Hair follicle dermal papilla cell (primary cell): Measurements from ENCODE around the gene NDNF. TPM values are rescaled to one million over a fixed set of nuclear protein-coding genes. Genes with fewer than 3 reads are reported as not detected.

Experiments
- total RNA-seq: library from RNA; depleted of rRNA; stranded (reverse); fragments of >200 nt; gene quantifications from 2 replicates; pipeline ENCODE4 v1.2.3, GENCODE V29; 2012

NDNF gene, protein sequence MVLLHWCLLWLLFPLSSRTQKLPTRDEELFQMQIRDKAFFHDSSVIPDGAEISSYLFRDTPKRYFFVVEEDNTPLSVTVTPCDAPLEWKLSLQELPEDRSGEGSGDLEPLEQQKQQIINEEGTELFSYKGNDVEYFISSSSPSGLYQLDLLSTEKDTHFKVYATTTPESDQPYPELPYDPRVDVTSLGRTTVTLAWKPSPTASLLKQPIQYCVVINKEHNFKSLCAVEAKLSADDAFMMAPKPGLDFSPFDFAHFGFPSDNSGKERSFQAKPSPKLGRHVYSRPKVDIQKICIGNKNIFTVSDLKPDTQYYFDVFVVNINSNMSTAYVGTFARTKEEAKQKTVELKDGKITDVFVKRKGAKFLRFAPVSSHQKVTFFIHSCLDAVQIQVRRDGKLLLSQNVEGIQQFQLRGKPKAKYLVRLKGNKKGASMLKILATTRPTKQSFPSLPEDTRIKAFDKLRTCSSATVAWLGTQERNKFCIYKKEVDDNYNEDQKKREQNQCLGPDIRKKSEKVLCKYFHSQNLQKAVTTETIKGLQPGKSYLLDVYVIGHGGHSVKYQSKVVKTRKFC
- 11.8 and 18.7 TPM in 2 replicates for total RNA-seq

DNA sequence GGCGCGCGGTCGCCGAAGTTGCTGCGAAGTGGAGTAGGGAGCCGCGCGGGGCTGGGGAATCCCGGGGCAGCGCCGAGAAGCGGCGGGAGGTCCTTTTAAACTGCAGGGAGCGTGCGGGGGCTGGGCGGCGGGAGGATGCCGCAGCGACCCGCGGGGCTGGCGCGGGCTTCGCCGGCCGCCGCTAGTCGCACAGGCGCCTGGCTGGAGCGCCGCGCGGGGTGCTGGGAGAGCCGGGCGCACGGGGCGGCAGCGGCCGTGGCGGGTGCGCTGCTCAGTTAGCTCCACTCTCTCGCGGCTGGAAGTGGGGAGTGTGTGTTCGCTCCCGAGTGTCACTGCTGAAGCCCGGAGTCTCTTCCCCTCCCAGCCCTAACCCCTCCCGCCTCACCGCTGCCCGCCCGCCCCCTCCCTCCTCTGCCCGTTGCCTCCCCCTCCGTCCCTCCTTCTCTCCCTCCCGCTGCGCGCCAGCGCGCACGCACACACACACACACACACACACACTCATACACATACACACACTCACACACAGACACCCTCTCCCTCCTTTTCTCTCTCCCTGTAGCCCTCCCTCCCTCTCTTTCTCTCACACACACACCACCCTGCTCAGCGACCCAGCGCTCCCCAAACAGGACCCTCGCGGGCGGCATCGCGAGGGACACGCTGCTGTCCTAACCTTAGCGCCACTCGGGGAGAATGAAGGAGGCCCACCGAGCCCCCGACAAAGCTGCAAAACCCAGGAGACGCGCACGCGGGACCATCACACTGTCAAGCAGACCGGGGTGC lies at the start of gene NDNF:
Gene NDNF, minus strand, starts transcription at position 312 of the 780 bp plus-strand sequence. CDS start 26,698 bp downstream, outside the sequence.

Other genes with a start within 250 kb of the NDNF start
- 28.5 and 56.8 TPM in 2 replicates for gene PRDM5, start 149.8 kb downstream of the NDNF start, total RNA-seq
- 1.6 and 2.8 TPM in 2 replicates for gene TNIP3, start 91.8 kb upstream of the NDNF start, total RNA-seq